Osteoblast (primary cell): ENCODE measurements around the gene NPIPA1. TPM values are rescaled to one million over a fixed set of nuclear protein-coding genes. Genes with fewer than 3 reads are reported as not detected.

Experiments used
- small RNA-seq: library from RNA; depleted of rRNA; stranded (forward); fragments of <200 nt; gene quantifications from one replicate; pipeline ENCODE3, GENCODE V24; 2012
- total RNA-seq: library from RNA; depleted of rRNA; stranded (reverse); fragments of >200 nt; gene quantifications from 2 replicates; pipeline ENCODE4 v1.2.3, GENCODE V29; 2012

Gene NPIPA1
- total RNA-seq, 1 donor: 52.1 TPM

Small RNA genes within 50 kb of the gene (small RNA-seq; reads per million reads assigned to genes)
- not detected for gene AC138932.4
- not detected for gene MIR3180-1
- gene MIR3670-1: not detected
- not detected for gene MIR6511A1
- not detected for gene MIR6770-1
- gene RF00019: not detected

Other genes with a start within 250 kb of the NPIPA1 start
- gene PLA2G10, start 243.1 kb upstream of the NPIPA1 start, total RNA-seq: not detected in 2 replicates
- 0.72 and 0.88 TPM in 2 replicates for gene NPIPA3, start 234.0 kb upstream of the NPIPA1 start, total RNA-seq
- 0.72 TPM in 1 of 2 replicates, not detected in the other for gene NPIPA2, start 194.9 kb upstream of the NPIPA1 start, total RNA-seq
- gene NOMO1, start 103.7 kb upstream of the NPIPA1 start, total RNA-seq: 74.9 and 81.9 TPM in 2 replicates
- gene PDXDC1, start 37.6 kb downstream of the NPIPA1 start, total RNA-seq: 82.5 and 90.5 TPM in 2 replicates
- 59.7 and 75.7 TPM in 2 replicates for gene NTAN1, start 118.6 kb downstream of the NPIPA1 start, total RNA-seq
- gene RRN3, start 156.8 kb downstream of the NPIPA1 start, total RNA-seq: 23.0 and 29.3 TPM in 2 replicates